ENCODE data around the gene CNTNAP2.

GRCh38 chr7:147911201-147911601 is 1794.6 kb downstream of the CNTNAP2 start:
- TF ChIP-seq POLR2AphosphoS5 (IDR thresholded peaks at IDR 0.05; ENCODE audit: low read depth, low read length) (no peak), TAF1 (IDR thresholded peaks at IDR 0.05; ENCODE audit: low read depth, low read length) (no peak), POLR2A (IDR thresholded peaks at IDR 0.05; ENCODE audit: low read depth, low read length) (no peak)
